ENCODE measurements around the gene EIF4A3. TPM values are rescaled to one million over a fixed set of nuclear protein-coding genes. Genes with fewer than 3 reads are reported as not detected.
A peak's percentile ranks its signal among the peaks of the same experiment; 100 is the strongest.

EIF4A3 gene
- total and polyA plus RNA-seq, 9 of the 15 experiments (the other 6 are each of a cell fraction or from before 2014, with no cell fraction given), result 62.7 to 171 (median 127) TPM

- H3K4me1 ChIP-seq (replicated peaks in 1 of 2; ENCODE audit: control insufficient read depth in 2 of 2, insufficient read depth in 2 of 2, low read length in 2 of 2), result peaks cover 10 to 59% of the 10 kb centered on the region in 2 experiments; a peak in 4 of 5 replicates
- H3K27ac ChIP-seq (ENCODE audit: extremely low read depth, low read depth, low read length), result no peak overlapping the region
- peaks cover 29 to 46% of the 10 kb centered on the region in 2 experiments; a peak in 4 of 5 replicates for H3K27me3 ChIP-seq (ENCODE audit: control insufficient read depth in 2 of 2, insufficient read depth in 2 of 2, low read length in 2 of 2)
- H3K79me2 ChIP-seq (ENCODE audit: control insufficient read depth, insufficient read depth, low read length), result no peaks in the 10 kb centered on the region
- ChIA-PET CTCF (ENCODE audit: low intra/inter-chr PET ratio) (no interaction called here), POLR2A (interaction anchor here (0.7 to 1.1 kb wide), 2 partner anchors 8 to 21 kb away, joined by 3 read pairs; no protein-coding TSS in a partner anchor)
- no peak overlapping the region for H3K4me3 ChIP-seq
- H3K9me1 ChIP-seq (ENCODE audit: control insufficient read depth, insufficient read depth, low read length), result no peaks in the 10 kb centered on the region
- intact Hi-C loops (cut with micrococcal nuclease) (loop anchor here (10.0 kb wide), 1 partner anchor 80 kb away; no protein-coding TSS in a partner anchor), in situ Hi-C loops (cut with MboI) (no loop called here)
- no peaks in the 10 kb centered on the region for H3K36me3 ChIP-seq (ENCODE audit: control insufficient read depth, insufficient read depth, low read length)
- H3K9ac ChIP-seq (ENCODE audit: insufficient read depth in 1 of 2, low read depth in 2 of 2, low read length in 2 of 2), result peak overlapping the region in 1 of 2 experiments; percentile 35; a peak in 1 of 4 replicates
- H2AFZ ChIP-seq (ENCODE audit: low read depth, low read length), result no peak overlapping the region
- no TSS peak for BruUV-seq (replicated peaks)
- no peak for TF ChIP-seq DLX4 (CRISPR knock-in tag; IDR thresholded peaks at IDR 0.05)
- TF ChIP-seq RBM39 (optimal IDR thresholded peaks at IDR 0.05; ENCODE audit: low read depth, low read length), result no peak
- TF ChIP-seq RCOR1 (IDR thresholded peaks at IDR 0.05; ENCODE audit: borderline replicate concordance in 1 of 2, low read depth in 2 of 2, low read length in 2 of 2), result no peak
- TF ChIP-seq RUNX1 (IDR thresholded peaks at IDR 0.05; ENCODE audit: low read depth), result no peak
- peak; percentile 61 for TF ChIP-seq EGR1 (conservative IDR thresholded peaks at IDR 0.05)
- TF ChIP-seq NR0B1 (IDR thresholded peaks at IDR 0.05; ENCODE audit: partially characterized antibody), result no peak
- TF ChIP-seq ZZZ3 (IDR thresholded peaks at IDR 0.05), result no peak
- ATAC-seq (no peak), FAIRE-seq (no peak), DNase-seq (ENCODE audit: extremely low read depth in 1 of 4, low spot score in 3 of 4) (no peak)
- 31% methylated on average over 10 of the region's 18 CpGs for WGBS (ENCODE audit: insufficient coverage, low coverage, missing lambda C conversion rate)
- H4K20me1 ChIP-seq (replicated peaks; ENCODE audit: control insufficient read depth, insufficient read depth, low read length), result peaks cover 4% of the 10 kb centered on the region; the same call in 1 of the 2 replicates
- no peak overlapping the region for H3K4me2 ChIP-seq (ENCODE audit: insufficient read depth, low read length)
- no peaks in the 10 kb centered on the region for H3K9me3 ChIP-seq (replicated peaks; ENCODE audit: control insufficient read depth, insufficient read depth, low read depth, low read length)
Measured at GRCh38 chr17:80104956-80105375, 42.0 kb downstream of the EIF4A3 start.
